Stimulated activated naive B cell treated with anti-CD40 and anti-IgM and Interleukin-4, amounts not matched to agents 10 μg/mL and 1 μg/mL and 100 μg/mL, for 72 hours (primary cell): ENCODE measurements around the gene NARS2.

Experiments used
- ATAC-seq, 2 donors: fragments of 150-1000 bp; cut with Tn5 transposase; replicated peaks; 2 replicates each; pipeline ENCODE4 v1.10.0; 2021; ENCODE audit warnings: moderate library complexity in 1 of 2
- DNase-seq: peaks from one replicate; pipeline ENCODE4 v3.0.0; 2021
- H3K27ac Mint-ChIP-seq: one replicate; pipeline ENCODE4 v1.8.0; 2022; ENCODE audit warnings: mild to moderate bottlenecking, mixed read lengths
- H3K27me3 Mint-ChIP-seq, 2 donors: one replicate each; pipeline ENCODE4 v1.8.0; 2022; ENCODE audit warnings: mixed read lengths in 2 of 2
- H3K36me3 Mint-ChIP-seq, 2 donors: one replicate each; pipeline ENCODE4 v1.8.0; 2022; ENCODE audit warnings: mixed read lengths in 2 of 2, mild to moderate bottlenecking in 1 of 2
- H3K4me1 Mint-ChIP-seq, 2 donors: one replicate each; pipeline ENCODE4 v1.8.0; 2022; ENCODE audit warnings: mixed read lengths in 2 of 2, mild to moderate bottlenecking in 1 of 2
- H3K4me3 Mint-ChIP-seq, 2 donors: one replicate each; pipeline ENCODE4 v1.8.0; 2022; ENCODE audit warnings: mild to moderate bottlenecking in 2 of 2, mixed read lengths in 2 of 2, moderate library complexity in 1 of 2
- H3K9me3 Mint-ChIP-seq, 2 donors: one replicate each; pipeline ENCODE4 v1.8.0; 2022; ENCODE audit warnings: mixed read lengths in 2 of 2, mild to moderate bottlenecking in 1 of 2

NARS2 gene

GRCh38 chr11:78595436-78596130 lies 20.9 kb upstream of the NARS2 start:
- peaks cover 16 to 19% of the 10 kb centered on the region in 2 donors for H3K27me3 Mint-ChIP-seq
- no peak overlapping the region for H3K27ac Mint-ChIP-seq

DNA sequence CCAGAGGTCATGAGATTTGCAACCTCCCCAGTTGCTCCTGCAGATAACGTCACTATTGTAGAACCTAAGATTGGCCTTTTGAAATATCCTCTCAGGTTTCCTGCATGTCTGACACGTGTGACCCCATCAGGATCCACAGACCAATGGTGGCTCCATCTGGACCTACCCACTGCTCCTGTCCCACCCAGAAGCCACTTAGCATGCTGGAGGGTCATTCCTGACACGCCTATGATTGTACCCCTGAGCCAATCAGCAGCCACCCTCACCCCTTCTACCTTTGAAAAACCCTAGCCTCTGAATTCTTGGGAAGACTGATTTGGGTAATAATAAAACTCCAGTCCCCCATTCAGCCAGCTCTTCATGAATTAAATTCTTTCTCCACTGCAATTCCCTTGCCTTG lies 20.1 kb upstream of the NARS2 start:
- Mint-ChIP-seq H3K4me1 (no peaks in the 10 kb centered on the region), H3K27ac (no peak overlapping the region), H3K9me3 (no peaks in the 10 kb centered on the region), H3K4me3 (no peak overlapping the region), H3K36me3 (no peaks in the 10 kb centered on the region), H3K27me3 (peaks cover 11 to 18% of the 10 kb centered on the region in 2 donors)
- DNase-seq (no peak), ATAC-seq (no peak)

More at GRCh38 chr11:78595436-78596130, 20.9 kb upstream of the NARS2 start:
- Mint-ChIP-seq H3K4me3 (no peak overlapping the region), H3K9me3 (no peaks in the 10 kb centered on the region), H3K36me3 (no peaks in the 10 kb centered on the region), H3K4me1 (no peaks in the 10 kb centered on the region)
- DNase-seq, result no peak
- ATAC-seq, result no peak

- no peak for ATAC-seq
- Mint-ChIP-seq H3K27me3 (peaks cover 7 to 12% of the 10 kb centered on the region in 2 donors), H3K4me3 (no peak overlapping the region), H3K27ac (no peak overlapping the region), H3K4me1 (no peaks in the 10 kb centered on the region), H3K36me3 (peaks cover 8 to 10% of the 10 kb centered on the region in 2 donors), H3K9me3 (peaks cover 10 to 16% of the 10 kb centered on the region in 2 donors)
- no peak for DNase-seq
These were observed 13.9 kb upstream of the NARS2 start for GRCh38 chr11:78588517-78588916.

- H3K27me3 Mint-ChIP-seq, result peaks cover 7 to 11% of the 10 kb centered on the region in 2 donors
- ATAC-seq (no peak), DNase-seq (no peak)
- no peak overlapping the region for H3K4me3 Mint-ChIP-seq
- H3K9me3 Mint-ChIP-seq, result peaks cover 12 to 16% of the 10 kb centered on the region in 2 donors
- H3K27ac Mint-ChIP-seq, result peak overlapping the region; percentile 6
- H3K4me1 Mint-ChIP-seq, result no peaks in the 10 kb centered on the region
- H3K36me3 Mint-ChIP-seq, result peaks cover 9 to 10% of the 10 kb centered on the region in 2 donors
These were observed 12.8 kb upstream of the NARS2 start for GRCh38 chr11:78587446-78587845.

- no peak for ATAC-seq
- Mint-ChIP-seq H3K36me3 (peaks cover 9 to 10% of the 10 kb centered on the region in 2 donors), H3K9me3 (peaks cover 14 to 18% of the 10 kb centered on the region in 2 donors), H3K4me1 (no peaks in the 10 kb centered on the region), H3K27ac (no peak overlapping the region), H3K4me3 (no peak overlapping the region), H3K27me3 (peaks cover 9 to 11% of the 10 kb centered on the region in 2 donors)
- DNase-seq, result no peak
These were observed 11.9 kb upstream of the NARS2 start for GRCh38 chr11:78586452-78587046.

- Mint-ChIP-seq H3K4me3 (no peak overlapping the region), H3K27ac (no peak overlapping the region), H3K4me1 (no peaks in the 10 kb centered on the region), H3K27me3 (peaks cover 10 to 11% of the 10 kb centered on the region in 2 donors), H3K36me3 (peaks cover 9 to 10% of the 10 kb centered on the region in 2 donors), H3K9me3 (peaks cover 14 to 19% of the 10 kb centered on the region in 2 donors)
- DNase-seq (no peak), ATAC-seq (no peak)
These were observed 9.2 kb upstream of the NARS2 start for GRCh38 chr11:78583889-78584288.

DNA sequence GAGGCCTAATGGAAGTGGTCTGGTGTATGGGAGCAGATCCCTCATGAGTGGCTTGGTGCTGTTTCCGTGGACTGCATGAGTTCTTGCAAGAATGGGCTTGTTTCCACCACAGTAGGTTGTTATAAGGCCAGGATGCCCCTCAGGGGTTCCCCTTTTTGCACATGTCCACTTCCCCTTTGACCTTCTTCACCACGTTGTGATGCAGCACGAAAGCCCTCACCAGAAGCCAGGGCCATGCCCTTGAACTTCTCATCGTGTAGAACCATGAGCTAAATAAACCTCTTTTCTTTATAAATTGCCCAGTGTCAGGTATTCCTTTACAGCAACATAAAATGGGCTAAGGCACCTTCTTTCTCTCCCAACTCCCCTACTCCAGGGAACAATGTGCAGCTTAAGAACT lies 2.8 kb upstream of the NARS2 start:
- peaks cover 16 to 18% of the 10 kb centered on the region in 2 donors for H3K4me1 Mint-ChIP-seq
- H3K36me3 Mint-ChIP-seq, result no peaks in the 10 kb centered on the region
- DNase-seq (no peak), ATAC-seq (no peak)
- peaks cover 3 to 5% of the 10 kb centered on the region in 2 donors for H3K9me3 Mint-ChIP-seq
- no peak overlapping the region for H3K4me3 Mint-ChIP-seq
- H3K27ac Mint-ChIP-seq, result no peak overlapping the region
- peaks cover 0 to 3% of the 10 kb centered on the region in 2 donors for H3K27me3 Mint-ChIP-seq

DNA sequence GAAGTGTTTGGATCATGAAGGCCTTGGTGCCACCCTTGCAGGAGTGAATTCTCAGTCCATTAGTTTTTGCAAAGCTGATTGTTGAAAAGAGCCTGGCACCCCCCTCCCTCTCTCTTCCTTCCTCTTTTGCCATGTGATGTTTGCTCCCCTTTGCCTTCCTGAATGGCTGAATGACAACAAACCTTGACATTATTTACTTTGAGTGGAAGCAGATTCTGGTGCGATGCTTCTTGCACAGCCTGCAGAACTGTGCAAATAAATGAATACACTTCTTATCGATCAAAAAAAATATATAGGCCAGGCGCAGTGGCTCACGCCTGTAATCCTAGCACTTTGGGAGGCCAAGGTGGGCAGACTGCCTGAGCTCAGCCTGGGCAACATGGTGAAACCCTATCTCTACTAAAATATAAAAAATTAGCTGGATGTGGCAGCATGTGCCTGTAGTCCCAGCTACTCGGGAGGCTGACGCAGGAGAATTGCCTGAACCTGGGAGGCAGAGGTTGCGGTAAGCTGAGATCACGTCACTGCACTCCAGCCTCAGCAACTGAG lies 2.0 kb upstream of the NARS2 start:
- Mint-ChIP-seq H3K4me1 (peaks cover 18 to 25% of the 10 kb centered on the region in 2 donors), H3K36me3 (peaks cover 0 to 6% of the 10 kb centered on the region in 2 donors), H3K9me3 (peaks cover 1 to 4% of the 10 kb centered on the region in 2 donors), H3K27ac (no peak overlapping the region), H3K27me3 (peaks cover 0 to 1% of the 10 kb centered on the region in 2 donors), H3K4me3 (no peak overlapping the region)
- DNase-seq (no peak), ATAC-seq (no peak)

GRCh38 chr11:78575478-78575877 lies 814 bp upstream of the NARS2 start:
- H3K9me3 Mint-ChIP-seq, result peaks cover 0 to 3% of the 10 kb centered on the region in 2 donors
- no peaks in the 10 kb centered on the region for H3K27me3 Mint-ChIP-seq
- DNase-seq (no peak), ATAC-seq (no peak)
- H3K27ac Mint-ChIP-seq, result no peak overlapping the region
- H3K4me1 Mint-ChIP-seq, result peaks cover 21 to 28% of the 10 kb centered on the region in 2 donors
- H3K36me3 Mint-ChIP-seq, result peaks cover 6 to 16% of the 10 kb centered on the region in 2 donors
- peak overlapping the region; percentile 87 to 97 for H3K4me3 Mint-ChIP-seq

GRCh38 chr11:78573681-78574080 lies 983 bp downstream of the NARS2 start:
- peak overlapping the region; percentile 87 to 97 for H3K4me3 Mint-ChIP-seq
- peaks cover 10 to 22% of the 10 kb centered on the region in 2 donors for H3K36me3 Mint-ChIP-seq
- H3K9me3 Mint-ChIP-seq, result peaks cover 0 to 3% of the 10 kb centered on the region in 2 donors
- H3K4me1 Mint-ChIP-seq, result peaks cover 21 to 28% of the 10 kb centered on the region in 2 donors
- no peak for ATAC-seq
- no peaks in the 10 kb centered on the region for H3K27me3 Mint-ChIP-seq
- no peak for DNase-seq
- H3K27ac Mint-ChIP-seq, result peak overlapping the region; percentile 86

- ATAC-seq, result no peak
- Mint-ChIP-seq H3K4me3 (peak overlapping the region; percentile 87 to 97), H3K27me3 (no peaks in the 10 kb centered on the region), H3K9me3 (peaks cover 0 to 3% of the 10 kb centered on the region in 2 donors), H3K36me3 (peaks cover 10 to 22% of the 10 kb centered on the region in 2 donors), H3K4me1 (peaks cover 21 to 28% of the 10 kb centered on the region in 2 donors), H3K27ac (no peak overlapping the region)
- DNase-seq, result no peak
These were observed 1.4 kb downstream of the NARS2 start for GRCh38 chr11:78573271-78573670.

DNA sequence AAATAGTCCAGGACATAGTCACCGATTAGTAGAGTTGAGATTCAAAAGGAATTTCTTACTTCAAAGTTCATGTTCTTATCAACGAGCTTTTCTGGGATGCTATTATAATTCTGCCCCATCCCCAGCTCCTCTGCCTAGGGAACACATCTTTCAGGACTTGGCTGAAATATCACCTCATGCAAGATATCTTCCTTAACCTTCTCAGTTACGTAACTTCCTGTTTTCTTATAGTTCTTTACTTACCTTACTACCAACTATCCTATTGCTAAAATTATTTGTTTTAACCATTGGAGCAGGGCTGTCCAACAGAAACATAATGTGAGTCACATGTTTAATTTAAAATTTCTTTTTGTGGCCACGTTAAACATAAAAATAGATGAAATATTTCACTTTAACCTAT lies 2.3 kb downstream of the NARS2 start:
- H3K9me3 Mint-ChIP-seq, result no peaks in the 10 kb centered on the region
- H3K4me3 Mint-ChIP-seq, result no peak overlapping the region
- no peaks in the 10 kb centered on the region for H3K27me3 Mint-ChIP-seq
- DNase-seq, result no peak
- H3K36me3 Mint-ChIP-seq, result peaks cover 10 to 22% of the 10 kb centered on the region in 2 donors
- H3K4me1 Mint-ChIP-seq, result peaks cover 18 to 24% of the 10 kb centered on the region in 2 donors
- ATAC-seq, result no peak
- no peak overlapping the region for H3K27ac Mint-ChIP-seq

- peaks cover 16 to 40% of the 10 kb centered on the region in 2 donors for H3K4me1 Mint-ChIP-seq
- DNase-seq (no peak), ATAC-seq (no peak)
- peaks cover 19 to 36% of the 10 kb centered on the region in 2 donors for H3K36me3 Mint-ChIP-seq
- no peak overlapping the region for H3K4me3 Mint-ChIP-seq
- no peaks in the 10 kb centered on the region for H3K27me3 Mint-ChIP-seq
- no peak overlapping the region for H3K27ac Mint-ChIP-seq
- H3K9me3 Mint-ChIP-seq, result no peaks in the 10 kb centered on the region
These were observed 4.6 kb downstream of the NARS2 start for GRCh38 chr11:78570031-78570430.

- peaks cover 19 to 37% of the 10 kb centered on the region in 2 donors for H3K36me3 Mint-ChIP-seq
- peaks cover 12 to 29% of the 10 kb centered on the region in 2 donors for H3K4me1 Mint-ChIP-seq
- H3K9me3 Mint-ChIP-seq, result no peaks in the 10 kb centered on the region
- DNase-seq (no peak), ATAC-seq (peak; percentile 61 to 69)
- no peaks in the 10 kb centered on the region for H3K27me3 Mint-ChIP-seq
- H3K27ac Mint-ChIP-seq, result no peak overlapping the region
- H3K4me3 Mint-ChIP-seq, result peak overlapping the region; percentile 14 to 28
These were observed 7.5 kb downstream of the NARS2 start for GRCh38 chr11:78567209-78567608.
